SK-N-SH (cell line): ENCODE results near the gene WFDC12. TPM values are rescaled to one million over a fixed set of nuclear protein-coding genes. Genes with fewer than 3 reads are reported as not detected.

Source experiments
- CTCF ChIA-PET: fragments of 300-600, 350-600 bp; formaldehyde crosslinking; extraction: SDS; loops from one replicate; lab custom pipeline; 2021; lab: Yijun Ruan, JAX
- POLR2A ChIA-PET: fragments of 350-600 bp; sonication (Branson Sonifier 250); formaldehyde crosslinking; extraction: SDS; loops from one replicate; lab custom pipeline; 2020; ENCODE audit warnings: antibody characterized with exemption, inconsistent platforms; lab: Yijun Ruan, JAX
- DNase-seq: peaks from one replicate; pipeline ENCODE4 v3.0.0; 2012
- H2AFZ ChIP-seq: fragments of 200-600 bp; sonication (generic); 2 replicates; pipeline ENCODE4 v1.8.1; 2016; ENCODE audit warnings: antibody characterized with exemption, mild to moderate bottlenecking, low read depth
- H3F3A ChIP-seq: fragments of 200-600 bp; sonication (generic); replicated peaks from 2 replicates; pipeline ENCODE3; 2016; ENCODE audit warnings: antibody characterized with exemption, mild to moderate bottlenecking; ENCODE audit not compliant: insufficient read depth
- H3K27ac ChIP-seq, 2 experiments: fragments of 200-500 bp in 1 of 2; fragments of 200-600 bp in 1 of 2; sonication (Bioruptor generic) in 1 of 2; sonication (generic), shearing (Covaris generic) in 1 of 2; 2 replicates each; pipeline versions ENCODE4 v1.5.1 to v1.6.1; 2014 to 2016; ENCODE audit warnings: low read depth in 2 of 2, inconsistent platforms in 1 of 2, low read length in 1 of 2, mild to moderate bottlenecking in 1 of 2, mixed read lengths in 1 of 2
- H3K27me3 ChIP-seq: fragments of 200-600 bp; sonication (generic), shearing (Covaris generic); 2 replicates; pipeline ENCODE4 v1.6.1; 2016; ENCODE audit warnings: mixed run types; ENCODE audit not compliant: insufficient read depth
- H3K36me3 ChIP-seq, 2 experiments: fragments of 200-500 bp in 1 of 2; fragments of 200-600 bp in 1 of 2; sonication (Bioruptor generic) in 1 of 2; sonication (generic) in 1 of 2; replicated peaks in 1 of 2; 2 replicates each; pipeline versions ENCODE3 to v1.5.1; 2014 to 2016; ENCODE audit warnings: low read length in 1 of 2, mild to moderate bottlenecking in 1 of 2; ENCODE audit not compliant: insufficient read depth in 2 of 2, control insufficient read depth in 1 of 2
- H3K4me1 ChIP-seq, 2 experiments: fragments of 200-500 bp in 1 of 2; fragments of 200-600 bp in 1 of 2; sonication (Bioruptor generic) in 1 of 2; sonication (generic), shearing (Covaris generic) in 1 of 2; 2 replicates each; pipeline versions ENCODE4 v1.5.1 to v1.6.1; 2014 to 2016; ENCODE audit warnings: low read depth in 1 of 2, low read length in 1 of 2, mixed run types in 1 of 2; ENCODE audit not compliant: insufficient read depth in 2 of 2, control insufficient read depth in 1 of 2
- H3K4me2 ChIP-seq: fragments of 200-600 bp; sonication (generic), shearing (Covaris generic); 2 replicates; pipeline ENCODE4 v1.6.1; 2017; ENCODE audit warnings: mixed run types
- H3K4me3 ChIP-seq, 2 experiments: fragments of 200-500 bp in 1 of 2; fragments of 200-600 bp in 1 of 2; sonication (Bioruptor generic) in 1 of 2; sonication (generic), shearing (Covaris generic) in 1 of 2; 2 replicates each; pipeline versions ENCODE4 v1.5.1 to v1.8.1; 2014 to 2016; ENCODE audit warnings: low read depth in 2 of 2, inconsistent platforms in 1 of 2, low read length in 1 of 2, mild to moderate bottlenecking in 1 of 2, mixed read lengths in 1 of 2, moderate library complexity in 1 of 2
- H3K79me2 ChIP-seq: fragments of 200-600 bp; sonication (generic); 2 replicates; pipeline ENCODE4 v1.8.1; 2017; ENCODE audit warnings: mild to moderate bottlenecking; ENCODE audit not compliant: insufficient read depth
- H3K9ac ChIP-seq: fragments of 200-600 bp; sonication (generic); 2 replicates; pipeline ENCODE4 v1.6.1; 2017; ENCODE audit warnings: mixed run types
- H3K9me2 ChIP-seq: fragments of 200-600 bp; sonication (generic); 2 replicates; pipeline ENCODE4 v1.6.1; 2017; ENCODE audit warnings: mixed run types
- H3K9me3 ChIP-seq: fragments of 200-600 bp; sonication (generic); 2 replicates; pipeline ENCODE4 v1.6.1; 2017; ENCODE audit warnings: mixed run types, mild to moderate bottlenecking, moderate library complexity
- H4K20me1 ChIP-seq: fragments of 200-600 bp; sonication (generic); 2 replicates; pipeline ENCODE4 v1.6.1; 2017; ENCODE audit warnings: mild to moderate bottlenecking, mixed run types; ENCODE audit not compliant: insufficient read depth
- CHD2 ChIP-seq: fragments of 150-350 bp; IDR thresholded peaks from 2 replicates; pipeline ENCODE4 v1.6.1; 2018; ENCODE audit warnings: low read length; ENCODE audit not compliant: partially characterized antibody
- EP300 ChIP-seq, 2 experiments: IDR thresholded peaks; 2 replicates each; pipeline versions ENCODE4 v1.4.0 to v1.6.1; 2012; ENCODE audit warnings: borderline replicate concordance in 1 of 2, low read depth in 1 of 2, low read length in 1 of 2
- FOXJ3 ChIP-seq: sonication (generic); formaldehyde crosslinking; IDR thresholded peaks from 2 replicates; pipeline ENCODE4 v1.5.1; 2020; ENCODE audit warnings: mild to moderate bottlenecking, missing genetic modification reagents
- FOXM1 ChIP-seq: IDR thresholded peaks from 2 replicates; pipeline ENCODE4 v1.4.0; 2012; ENCODE audit warnings: low read depth, mild to moderate bottlenecking
- RXRA ChIP-seq: IDR thresholded peaks from 2 replicates; pipeline ENCODE4 v1.4.0; 2012; ENCODE audit warnings: low read depth, mild to moderate bottlenecking, borderline replicate concordance
- SIN3A ChIP-seq: IDR thresholded peaks from 2 replicates; pipeline ENCODE4 v1.6.1; 2012; ENCODE audit warnings: low read depth, mild to moderate bottlenecking, low read length, moderate library complexity, borderline replicate concordance
- SMC3 ChIP-seq: IDR thresholded peaks from 2 replicates; pipeline ENCODE4 v1.6.1; 2012; ENCODE audit warnings: low read depth, low read length, improper control_type of control experiment
- TCF12 ChIP-seq: IDR thresholded peaks from 2 replicates; pipeline ENCODE4 v1.4.0; 2012
- TEAD4 ChIP-seq: IDR thresholded peaks from 2 replicates; pipeline ENCODE4 v1.4.0; 2012; ENCODE audit warnings: mild to moderate bottlenecking, borderline replicate concordance; ENCODE audit not compliant: insufficient read depth
- WGBS: methylation state at CpG from one replicate; pipeline ENCODE4 v1.1.6; 2017; ENCODE audit warnings: low lambda C conversion rate; 5-methylcytosine and 5-hydroxymethylcytosine counted together
- polyA plus RNA-seq, 3 experiments: library from polyadenylated mRNA; depleted of rRNA; stranded (reverse); fragments of >200 nt; gene quantifications; 2 replicates each; pipeline ENCODE4 v1.2.3, GENCODE V29; 2012
- TF ChIP-seq, protein P1 (sequence below): fragments of 200-600 bp; sonication (generic); IDR thresholded peaks from 2 replicates; pipeline ENCODE4 v1.6.1; 2017; ENCODE audit warnings: antibody characterized with exemption, mild to moderate bottlenecking, moderate library complexity
- TF ChIP-seq, protein P2 (sequence below): fragments of 150-350 bp; IDR thresholded peaks from 2 replicates; pipeline ENCODE4 v1.6.1; 2016; ENCODE audit warnings: mild to moderate bottlenecking, low read depth, low read length
- TF ChIP-seq, protein P3 (sequence below): IDR thresholded peaks from 2 replicates; pipeline ENCODE4 v1.6.1; 2012; ENCODE audit warnings: mild to moderate bottlenecking, low read depth, low read length, moderate library complexity
- TF ChIP-seq, protein P4 (sequence below): fragments of 150-350 bp; IDR thresholded peaks from 2 replicates; pipeline ENCODE4 v1.6.1; 2017; ENCODE audit warnings: antibody characterized with exemption, low read length, low read depth, borderline replicate concordance
- TF ChIP-seq, protein P5 (sequence below): IDR thresholded peaks from 2 replicates; pipeline ENCODE4; 2012

The WFDC12 gene
- polyA plus RNA-seq, 1 of the 3 experiments (the other 2 are of a cell fraction), result not detected

DNA sequence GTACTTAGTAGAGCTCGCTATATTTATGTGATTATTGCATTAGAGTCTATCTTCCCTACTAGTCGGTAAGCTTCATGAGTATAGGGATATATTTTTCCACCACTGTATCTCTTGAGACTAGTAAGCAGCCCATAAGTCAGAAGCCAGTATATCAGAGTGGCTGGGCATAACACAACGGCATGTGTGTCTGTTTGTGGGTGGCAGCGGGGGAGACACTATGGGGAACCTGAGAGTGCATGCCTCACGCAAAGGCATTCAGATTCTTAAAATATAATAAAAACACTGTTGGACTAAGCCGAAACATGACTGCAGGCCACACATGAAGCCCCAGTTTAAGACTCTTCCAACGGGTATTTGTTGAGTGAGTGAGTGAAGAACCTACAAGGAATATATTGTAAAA lies 31.4 kb downstream of the WFDC12 start:
- H3F3A ChIP-seq, result peaks cover 10% of the 10 kb centered on the region
- H3K79me2 ChIP-seq, result no peaks in the 10 kb centered on the region
- H3K27me3 ChIP-seq, result no peaks in the 10 kb centered on the region
- no peaks in the 10 kb centered on the region for H3K9me2 ChIP-seq
- ChIA-PET CTCF (interaction anchor here (6.8 to 9.3 kb wide), 3 partner anchors 17 to 80 kb away, joined by 74 to 158 read pairs (median 108); partner anchors contain the start of gene WFDC5), POLR2A (no interaction called here)
- no peak overlapping the region for H3K27ac ChIP-seq
- H3K9ac ChIP-seq, result no peak overlapping the region
- no peaks in the 10 kb centered on the region for H3K9me3 ChIP-seq
- DNase-seq, result no peak
- H3K36me3 ChIP-seq, result no peaks in the 10 kb centered on the region
- H3K4me3 ChIP-seq, result no peak overlapping the region
- WGBS, result 95% methylated on average over 7 of the region's 7 CpGs
- peaks cover 0 to under 1% of the 10 kb centered on the region in 2 experiments; a peak in 1 of 4 replicates for H3K4me1 ChIP-seq
- no peak for TF ChIP-seq FOXJ3 (CRISPR knock-in tag)
- TF ChIP-seq, protein P1, sequence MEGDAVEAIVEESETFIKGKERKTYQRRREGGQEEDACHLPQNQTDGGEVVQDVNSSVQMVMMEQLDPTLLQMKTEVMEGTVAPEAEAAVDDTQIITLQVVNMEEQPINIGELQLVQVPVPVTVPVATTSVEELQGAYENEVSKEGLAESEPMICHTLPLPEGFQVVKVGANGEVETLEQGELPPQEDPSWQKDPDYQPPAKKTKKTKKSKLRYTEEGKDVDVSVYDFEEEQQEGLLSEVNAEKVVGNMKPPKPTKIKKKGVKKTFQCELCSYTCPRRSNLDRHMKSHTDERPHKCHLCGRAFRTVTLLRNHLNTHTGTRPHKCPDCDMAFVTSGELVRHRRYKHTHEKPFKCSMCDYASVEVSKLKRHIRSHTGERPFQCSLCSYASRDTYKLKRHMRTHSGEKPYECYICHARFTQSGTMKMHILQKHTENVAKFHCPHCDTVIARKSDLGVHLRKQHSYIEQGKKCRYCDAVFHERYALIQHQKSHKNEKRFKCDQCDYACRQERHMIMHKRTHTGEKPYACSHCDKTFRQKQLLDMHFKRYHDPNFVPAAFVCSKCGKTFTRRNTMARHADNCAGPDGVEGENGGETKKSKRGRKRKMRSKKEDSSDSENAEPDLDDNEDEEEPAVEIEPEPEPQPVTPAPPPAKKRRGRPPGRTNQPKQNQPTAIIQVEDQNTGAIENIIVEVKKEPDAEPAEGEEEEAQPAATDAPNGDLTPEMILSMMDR, result no peak
- TF ChIP-seq SIN3A, result no peak
- no peak for TF ChIP-seq RXRA
- TF ChIP-seq, protein P2, sequence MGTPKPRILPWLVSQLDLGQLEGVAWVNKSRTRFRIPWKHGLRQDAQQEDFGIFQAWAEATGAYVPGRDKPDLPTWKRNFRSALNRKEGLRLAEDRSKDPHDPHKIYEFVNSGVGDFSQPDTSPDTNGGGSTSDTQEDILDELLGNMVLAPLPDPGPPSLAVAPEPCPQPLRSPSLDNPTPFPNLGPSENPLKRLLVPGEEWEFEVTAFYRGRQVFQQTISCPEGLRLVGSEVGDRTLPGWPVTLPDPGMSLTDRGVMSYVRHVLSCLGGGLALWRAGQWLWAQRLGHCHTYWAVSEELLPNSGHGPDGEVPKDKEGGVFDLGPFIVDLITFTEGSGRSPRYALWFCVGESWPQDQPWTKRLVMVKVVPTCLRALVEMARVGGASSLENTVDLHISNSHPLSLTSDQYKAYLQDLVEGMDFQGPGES, result no peak
- TF ChIP-seq, protein P3, sequence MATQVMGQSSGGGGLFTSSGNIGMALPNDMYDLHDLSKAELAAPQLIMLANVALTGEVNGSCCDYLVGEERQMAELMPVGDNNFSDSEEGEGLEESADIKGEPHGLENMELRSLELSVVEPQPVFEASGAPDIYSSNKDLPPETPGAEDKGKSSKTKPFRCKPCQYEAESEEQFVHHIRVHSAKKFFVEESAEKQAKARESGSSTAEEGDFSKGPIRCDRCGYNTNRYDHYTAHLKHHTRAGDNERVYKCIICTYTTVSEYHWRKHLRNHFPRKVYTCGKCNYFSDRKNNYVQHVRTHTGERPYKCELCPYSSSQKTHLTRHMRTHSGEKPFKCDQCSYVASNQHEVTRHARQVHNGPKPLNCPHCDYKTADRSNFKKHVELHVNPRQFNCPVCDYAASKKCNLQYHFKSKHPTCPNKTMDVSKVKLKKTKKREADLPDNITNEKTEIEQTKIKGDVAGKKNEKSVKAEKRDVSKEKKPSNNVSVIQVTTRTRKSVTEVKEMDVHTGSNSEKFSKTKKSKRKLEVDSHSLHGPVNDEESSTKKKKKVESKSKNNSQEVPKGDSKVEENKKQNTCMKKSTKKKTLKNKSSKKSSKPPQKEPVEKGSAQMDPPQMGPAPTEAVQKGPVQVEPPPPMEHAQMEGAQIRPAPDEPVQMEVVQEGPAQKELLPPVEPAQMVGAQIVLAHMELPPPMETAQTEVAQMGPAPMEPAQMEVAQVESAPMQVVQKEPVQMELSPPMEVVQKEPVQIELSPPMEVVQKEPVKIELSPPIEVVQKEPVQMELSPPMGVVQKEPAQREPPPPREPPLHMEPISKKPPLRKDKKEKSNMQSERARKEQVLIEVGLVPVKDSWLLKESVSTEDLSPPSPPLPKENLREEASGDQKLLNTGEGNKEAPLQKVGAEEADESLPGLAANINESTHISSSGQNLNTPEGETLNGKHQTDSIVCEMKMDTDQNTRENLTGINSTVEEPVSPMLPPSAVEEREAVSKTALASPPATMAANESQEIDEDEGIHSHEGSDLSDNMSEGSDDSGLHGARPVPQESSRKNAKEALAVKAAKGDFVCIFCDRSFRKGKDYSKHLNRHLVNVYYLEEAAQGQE, result no peak
- TF ChIP-seq, protein P4, sequence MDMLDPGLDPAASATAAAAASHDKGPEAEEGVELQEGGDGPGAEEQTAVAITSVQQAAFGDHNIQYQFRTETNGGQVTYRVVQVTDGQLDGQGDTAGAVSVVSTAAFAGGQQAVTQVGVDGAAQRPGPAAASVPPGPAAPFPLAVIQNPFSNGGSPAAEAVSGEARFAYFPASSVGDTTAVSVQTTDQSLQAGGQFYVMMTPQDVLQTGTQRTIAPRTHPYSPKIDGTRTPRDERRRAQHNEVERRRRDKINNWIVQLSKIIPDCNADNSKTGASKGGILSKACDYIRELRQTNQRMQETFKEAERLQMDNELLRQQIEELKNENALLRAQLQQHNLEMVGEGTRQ, result no peak
- TF ChIP-seq, all 33 proteins: peak for 0
- H4K20me1 ChIP-seq, result no peaks in the 10 kb centered on the region
- no peak overlapping the region for H2AFZ ChIP-seq
- no peak overlapping the region for H3K4me2 ChIP-seq

DNA sequence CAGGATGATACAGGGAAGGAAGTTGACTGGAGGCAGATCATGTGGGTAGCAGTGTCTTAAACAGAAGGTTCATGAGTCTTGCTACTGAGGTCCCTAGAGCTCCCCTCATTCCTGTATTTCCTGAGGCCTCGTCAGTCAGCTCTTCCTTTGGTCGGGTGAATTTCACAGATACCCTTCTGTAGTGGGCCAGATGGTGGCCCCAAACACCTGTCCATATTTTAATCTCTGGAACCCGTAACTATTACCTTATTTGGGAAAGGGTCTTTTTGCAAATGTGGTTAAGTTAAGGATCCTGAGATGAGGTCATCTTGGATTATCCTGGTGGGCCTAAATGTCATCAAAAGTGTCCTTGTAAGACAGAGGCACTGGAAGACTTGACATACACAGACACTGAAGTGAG lies 32.9 kb downstream of the WFDC12 start:
- no peak for DNase-seq
- Histone ChIP-seq H3K9me3 (no peaks in the 10 kb centered on the region), H4K20me1 (no peaks in the 10 kb centered on the region), H3K4me1 (peaks cover 0 to 4% of the 10 kb centered on the region in 2 experiments; a peak in 2 of 4 replicates), H3K27me3 (no peaks in the 10 kb centered on the region), H3K36me3 (no peaks in the 10 kb centered on the region), H3K9ac (no peak overlapping the region), H3K27ac (no peak overlapping the region), H2AFZ (no peak overlapping the region), H3K79me2 (no peaks in the 10 kb centered on the region), H3K4me2 (no peak overlapping the region), H3K9me2 (no peaks in the 10 kb centered on the region), H3F3A (peaks cover 22% of the 10 kb centered on the region), H3K4me3 (no peak overlapping the region)
- POLR2A ChIA-PET, result no interaction called here
- CTCF ChIA-PET, result interaction anchor here (8.3 to 9.3 kb wide), 2 partner anchors 19 to 48 kb away, joined by 108 to 158 read pairs; partner anchors contain the start of gene WFDC5
- WGBS, result 72% methylated on average over 3 of the region's 3 CpGs
- TF ChIP-seq TEAD4 (no peak), SMC3 (no peak), CHD2 (no peak), FOXM1 (no peak), EP300 (IDR thresholded peaks at IDR 0.05; ENCODE audit: borderline replicate concordance in 1 of 2, low read depth in 1 of 2, low read length in 1 of 2) (no peak), TCF12 (no peak)
- TF ChIP-seq, protein P2, result no peak
- TF ChIP-seq, protein P5, sequence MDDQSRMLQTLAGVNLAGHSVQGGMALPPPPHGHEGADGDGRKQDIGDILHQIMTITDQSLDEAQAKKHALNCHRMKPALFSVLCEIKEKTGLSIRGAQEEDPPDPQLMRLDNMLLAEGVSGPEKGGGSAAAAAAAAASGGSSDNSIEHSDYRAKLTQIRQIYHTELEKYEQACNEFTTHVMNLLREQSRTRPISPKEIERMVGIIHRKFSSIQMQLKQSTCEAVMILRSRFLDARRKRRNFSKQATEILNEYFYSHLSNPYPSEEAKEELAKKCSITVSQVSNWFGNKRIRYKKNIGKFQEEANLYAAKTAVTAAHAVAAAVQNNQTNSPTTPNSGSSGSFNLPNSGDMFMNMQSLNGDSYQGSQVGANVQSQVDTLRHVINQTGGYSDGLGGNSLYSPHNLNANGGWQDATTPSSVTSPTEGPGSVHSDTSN, result no peak
